SW 1271 (cell line): Measurements from ENCODE around the gene ANGPTL2.
A peak's percentile ranks its signal among the peaks of the same experiment; 100 is the strongest.

ENCODE experiments used
- DNase-seq, 2 experiments: peaks; one replicate each; lab custom pipeline; 2025; lab: John Stamatoyannopoulos, UW

Gene ANGPTL2

DNA sequence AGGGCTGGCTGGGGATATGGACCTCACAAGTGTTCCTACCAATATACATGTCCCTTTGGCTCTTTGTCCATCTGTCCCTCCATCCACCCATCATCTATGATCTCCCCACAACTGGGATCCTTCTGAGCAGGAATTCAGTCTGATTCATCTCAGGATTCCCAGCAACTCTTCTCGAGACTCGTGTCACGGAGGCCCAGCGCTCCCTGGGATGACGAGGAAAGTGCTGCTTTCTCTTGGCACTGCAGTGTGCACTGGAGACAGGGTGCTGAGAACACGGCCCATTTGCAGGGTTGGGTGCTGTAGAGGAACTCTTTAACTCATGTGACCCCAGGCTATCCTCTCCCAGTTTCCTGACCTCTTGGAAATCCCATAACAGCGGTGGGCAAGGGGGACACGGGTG, 72.9 kb downstream of the ANGPTL2 start:
- DNase-seq, result no peak

GRCh38 chr9:127049044-127049443, 73.4 kb downstream of the ANGPTL2 start:
- DNase-seq, result peak; percentile 87 to 98

- no peak for DNase-seq
Observed at GRCh38 chr9:127047971-127048370, 74.5 kb downstream of the ANGPTL2 start.

- DNase-seq, result no peak
Observed at GRCh38 chr9:127045148-127045547, 77.3 kb downstream of the ANGPTL2 start.

DNA sequence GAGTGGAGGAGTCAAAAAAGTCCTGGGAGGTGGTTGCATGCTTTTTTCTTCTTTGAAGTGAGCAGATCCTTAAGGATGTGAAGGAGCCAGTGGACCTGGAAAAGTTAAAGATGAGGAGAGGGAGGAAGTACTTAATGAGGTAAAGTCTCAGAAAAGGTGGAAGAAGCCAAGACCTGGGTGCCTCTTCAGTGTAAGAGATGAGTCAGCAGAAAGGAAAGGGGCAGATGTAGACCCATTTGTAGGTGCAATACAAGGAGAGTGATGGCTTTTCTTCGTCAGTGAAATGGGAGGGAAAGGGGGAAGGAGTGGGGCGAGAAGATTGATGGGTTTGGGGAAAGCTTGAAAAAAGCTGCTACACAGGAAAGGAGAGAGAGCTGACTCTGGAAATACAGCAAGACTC, 82.9 kb downstream of the ANGPTL2 start:
- no peak for DNase-seq

- no peak for DNase-seq
Observed at GRCh38 chr9:127038531-127038930, 83.9 kb downstream of the ANGPTL2 start.
